Panc1 (cell line): ENCODE data around the gene SVOP. TPM values are rescaled to one million over a fixed set of nuclear protein-coding genes. Genes with fewer than 3 reads are reported as not detected.

ENCODE experiments used
- ATAC-seq: fragments of 200-7000 bp; cut with Tn5 transposase; 2 replicates; pipeline ENCODE4 v1.9.1; 2020; ENCODE audit warnings: mild to moderate bottlenecking, moderate library complexity
- BruUV-seq: library from RNA; stranded (reverse); fragments of 400-500 nt; replicated peaks from 2 replicates; lab custom pipeline; 2021; lab: Mats Ljungman, UMichigan
- CTCF ChIA-PET: fragments of 300-600 bp; sonication (Branson Sonifier 250); formaldehyde crosslinking; loops from one replicate; lab custom pipeline; 2022; ENCODE audit warnings: antibody characterized with exemption; lab: Charles Lee
- POLR2A ChIA-PET: fragments of 300-600 bp; sonication (Branson Sonifier 250); formaldehyde crosslinking; loops from one replicate; lab custom pipeline; 2022; ENCODE audit warnings: antibody characterized with exemption; lab: Charles Lee
- DNase-seq: peaks from one replicate; pipeline ENCODE4 v3.0.0-alpha.2; 2010; ENCODE audit warnings: low read depth, low spot score
- H3K27ac ChIP-seq: 2 replicates; pipeline ENCODE4 v1.5.1; 2011; ENCODE audit warnings: mild to moderate bottlenecking, low read length, inconsistent platforms
- H3K27me3 ChIP-seq: fragments of 200-500 bp; sonication (Bioruptor generic); 2 replicates; pipeline ENCODE4 v1.6.0; 2014; ENCODE audit warnings: low read length, inconsistent platforms; ENCODE audit not compliant: control insufficient read depth, insufficient read depth
- H3K36me3 ChIP-seq: fragments of 200-500 bp; sonication (Bioruptor generic); 2 replicates; pipeline ENCODE4 v1.5.1; 2014; ENCODE audit warnings: inconsistent platforms, mild to moderate bottlenecking, low read length, moderate library complexity; ENCODE audit not compliant: control insufficient read depth, insufficient read depth
- H3K4me1 ChIP-seq: 2 replicates; pipeline ENCODE4 v1.5.1; 2011; ENCODE audit warnings: inconsistent platforms, mild to moderate bottlenecking, low read length, moderate library complexity; ENCODE audit not compliant: control insufficient read depth, insufficient read depth
- H3K4me3 ChIP-seq, 2 experiments: 2 replicates each; pipeline ENCODE4 v1.5.1; 2011 to 2012; ENCODE audit warnings: low read depth in 2 of 2, low read length in 2 of 2, mild to moderate bottlenecking in 2 of 2, inconsistent platforms in 1 of 2, moderate library complexity in 1 of 2
- H3K9me3 ChIP-seq: fragments of 200-500 bp; sonication (Bioruptor generic); 2 replicates; pipeline ENCODE4 v1.5.1; 2014; ENCODE audit warnings: low read depth, mild to moderate bottlenecking, inconsistent platforms, low read length, moderate library complexity; ENCODE audit not compliant: control insufficient read depth, insufficient read depth
- POLR2AphosphoS5 ChIP-seq: IDR thresholded peaks from 2 replicates; pipeline ENCODE4 v1.6.1; 2012; ENCODE audit warnings: mild to moderate bottlenecking, low read depth, low read length, moderate library complexity
- REST ChIP-seq, 2 experiments: IDR thresholded peaks; 2 replicates each; pipeline ENCODE4 v1.6.1; 2011 to 2012; ENCODE audit warnings: low read depth in 2 of 2, control low read depth in 1 of 2, low read length in 1 of 2, mild to moderate bottlenecking in 1 of 2, moderate library complexity in 1 of 2; ENCODE audit not compliant: insufficient read depth in 1 of 2
- SIN3A ChIP-seq: IDR thresholded peaks from 2 replicates; pipeline ENCODE4 v1.6.1; 2012; ENCODE audit warnings: low read depth, mild to moderate bottlenecking, low read length, moderate library complexity, borderline replicate concordance; ENCODE audit not compliant: insufficient read depth
- TCF7L2 ChIP-seq: IDR thresholded peaks from 2 replicates; pipeline ENCODE4 v1.6.1; 2011; ENCODE audit warnings: mild to moderate bottlenecking, low read depth, low read length, inconsistent platforms
- in situ Hi-C: cut with HindIII; loops from 2 replicates; pipeline ENCODE4 v1.10.0; 2016; ENCODE audit warnings: low sequenced_read_pairs, low pct_unique_long_range_greater_than_20kb
- intact Hi-C: fragments of 100-400 bp; cut with micrococcal nuclease; formaldehyde crosslinking; loops from one replicate; pipeline ENCODE4 v1.10.0; 2022; ENCODE audit not compliant: unreplicated experiment
- total RNA-seq: library from RNA; stranded (reverse); gene quantifications from one replicate; pipeline ENCODE4 v1.2.1, GENCODE V29; 2021; ENCODE audit not compliant: unreplicated experiment
- TF ChIP-seq, protein P1 (sequence below): fragments of 450-650 bp; IDR thresholded peaks from 2 replicates; pipeline ENCODE4 v1.5.1; 2017; ENCODE audit warnings: mild to moderate bottlenecking

Gene SVOP
- total RNA-seq, 1 experiment from 2014 or later = not detected

GRCh38 chr12:108915632-108916133, 105.2 kb downstream of the SVOP start:
- ATAC-seq = peak; percentile 48; the same call in 1 of the 2 replicates
- no peaks in the 10 kb centered on the region; the same call in 1 of the 2 replicates for H3K27me3 ChIP-seq

GRCh38 chr12:108914121-108914531, 106.7 kb downstream of the SVOP start:
- in situ Hi-C loops = no loop called here

More at GRCh38 chr12:108915632-108916133, 105.2 kb downstream of the SVOP start:
- H3K36me3 ChIP-seq = no peaks in the 10 kb centered on the region
- TF ChIP-seq TCF7L2 (no peak), REST (IDR thresholded peaks at IDR 0.05; ENCODE audit: insufficient read depth in 1 of 2, low read depth in 2 of 2, low read length in 1 of 2) (no peak)
- ChIA-PET CTCF (no interaction called here), POLR2A (interaction anchor here (0.5 kb wide), 1 partner anchor 66 kb away, joined by 7 read pairs; no protein-coding TSS in a partner anchor)
- in situ Hi-C loops = no loop called here
- H3K4me3 ChIP-seq = no peak overlapping the region
- BruUV-seq = no TSS peak
- no peaks in the 10 kb centered on the region for H3K4me1 ChIP-seq
- DNase-seq = no peak
- no peak overlapping the region for H3K27ac ChIP-seq
- intact Hi-C loops = no loop called here
- H3K9me3 ChIP-seq = no peaks in the 10 kb centered on the region

More at GRCh38 chr12:108914121-108914531, 106.7 kb downstream of the SVOP start:
- ChIA-PET POLR2A (no interaction called here), CTCF (no interaction called here)
- no peak for TF ChIP-seq REST (IDR thresholded peaks at IDR 0.05; ENCODE audit: insufficient read depth in 1 of 2, low read depth in 2 of 2, low read length in 1 of 2)
- TF ChIP-seq POLR2AphosphoS5 = no peak
- no peak for TF ChIP-seq TCF7L2
- TF ChIP-seq SIN3A = no peak
- TF ChIP-seq, protein P1, sequence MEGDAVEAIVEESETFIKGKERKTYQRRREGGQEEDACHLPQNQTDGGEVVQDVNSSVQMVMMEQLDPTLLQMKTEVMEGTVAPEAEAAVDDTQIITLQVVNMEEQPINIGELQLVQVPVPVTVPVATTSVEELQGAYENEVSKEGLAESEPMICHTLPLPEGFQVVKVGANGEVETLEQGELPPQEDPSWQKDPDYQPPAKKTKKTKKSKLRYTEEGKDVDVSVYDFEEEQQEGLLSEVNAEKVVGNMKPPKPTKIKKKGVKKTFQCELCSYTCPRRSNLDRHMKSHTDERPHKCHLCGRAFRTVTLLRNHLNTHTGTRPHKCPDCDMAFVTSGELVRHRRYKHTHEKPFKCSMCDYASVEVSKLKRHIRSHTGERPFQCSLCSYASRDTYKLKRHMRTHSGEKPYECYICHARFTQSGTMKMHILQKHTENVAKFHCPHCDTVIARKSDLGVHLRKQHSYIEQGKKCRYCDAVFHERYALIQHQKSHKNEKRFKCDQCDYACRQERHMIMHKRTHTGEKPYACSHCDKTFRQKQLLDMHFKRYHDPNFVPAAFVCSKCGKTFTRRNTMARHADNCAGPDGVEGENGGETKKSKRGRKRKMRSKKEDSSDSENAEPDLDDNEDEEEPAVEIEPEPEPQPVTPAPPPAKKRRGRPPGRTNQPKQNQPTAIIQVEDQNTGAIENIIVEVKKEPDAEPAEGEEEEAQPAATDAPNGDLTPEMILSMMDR = no peak
- no peak for ATAC-seq
- H3K4me1 ChIP-seq = no peaks in the 10 kb centered on the region
- no TSS peak for BruUV-seq
- H3K36me3 ChIP-seq = no peaks in the 10 kb centered on the region
- H3K4me3 ChIP-seq = no peak overlapping the region
- H3K27me3 ChIP-seq = no peaks in the 10 kb centered on the region; the same call in 1 of the 2 replicates
- intact Hi-C loops = no loop called here
- H3K27ac ChIP-seq = no peak overlapping the region
- no peaks in the 10 kb centered on the region for H3K9me3 ChIP-seq
- DNase-seq = no peak
